Measurements from ENCODE around the gene UQCC3. TPM values are rescaled to one million over a fixed set of nuclear protein-coding genes. Genes with fewer than 3 reads are reported as not detected.

Gene UQCC3
- total and polyA plus RNA-seq, 2 of the 13 experiments (the other 11 are each of a cell fraction or from before 2014, with no cell fraction given) = 7.7 to 16.0 TPM

GRCh38 chr11:62671608-62672389 is at the start of gene UQCC3, which contains the start of gene LBHD1 (continued):
- peak; percentile 50; the same call in 1 of the 2 replicates for TF ChIP-seq ZNF564 (CRISPR knock-in tag; IDR thresholded peaks at IDR 0.05)
- TF ChIP-seq SP140L (CRISPR knock-in tag; IDR thresholded peaks at IDR 0.05; ENCODE audit: borderline replicate concordance) = no peak
- TF ChIP-seq BCLAF1 (IDR thresholded peaks at IDR 0.05) = no peak
- TF ChIP-seq ZNF3 (CRISPR knock-in tag; IDR thresholded peaks at IDR 0.05) = no peak
- TF ChIP-seq STAT5B (CRISPR knock-in tag; IDR thresholded peaks at IDR 0.05) = no peak; the same call in 1 of the 2 replicates
- TF ChIP-seq MTA3 (CRISPR knock-in tag; IDR thresholded peaks at IDR 0.05) = no peak
- 0 out of 2 replicates have a peak, but pooled peaks have one; percentile 30 for TF ChIP-seq ZNF331 (CRISPR knock-in tag; IDR thresholded peaks at IDR 0.05)
- TF ChIP-seq, protein P1, sequence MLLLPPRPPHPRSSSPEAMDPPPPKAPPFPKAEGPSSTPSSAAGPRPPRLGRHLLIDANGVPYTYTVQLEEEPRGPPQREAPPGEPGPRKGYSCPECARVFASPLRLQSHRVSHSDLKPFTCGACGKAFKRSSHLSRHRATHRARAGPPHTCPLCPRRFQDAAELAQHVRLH (CRISPR knock-in tag; IDR thresholded peaks at IDR 0.05; ENCODE audit: borderline replicate concordance, low read depth) = no peak; the same call in 1 of the 2 replicates
- no peak for TF ChIP-seq FOXO4 (CRISPR knock-in tag; conservative IDR thresholded peaks at IDR 0.05)
- no peak for TF ChIP-seq SATB2 (CRISPR knock-in tag; IDR thresholded peaks at IDR 0.05)
- peak; percentile 84 for TF ChIP-seq WIZ (CRISPR knock-in tag; IDR thresholded peaks at IDR 0.05)
- TF ChIP-seq ZNF10 (CRISPR knock-in tag; IDR thresholded peaks at IDR 0.05; ENCODE audit: borderline replicate concordance, low read depth) = no peak
- peak; percentile 92 for TF ChIP-seq POLR2G (IDR thresholded peaks at IDR 0.05; ENCODE audit: low read depth, low read length)
- peak; percentile 16; the same call in 1 of the 2 replicates for TF ChIP-seq ZBTB42 (CRISPR knock-in tag; IDR thresholded peaks at IDR 0.05)
- TF ChIP-seq, protein P2, sequence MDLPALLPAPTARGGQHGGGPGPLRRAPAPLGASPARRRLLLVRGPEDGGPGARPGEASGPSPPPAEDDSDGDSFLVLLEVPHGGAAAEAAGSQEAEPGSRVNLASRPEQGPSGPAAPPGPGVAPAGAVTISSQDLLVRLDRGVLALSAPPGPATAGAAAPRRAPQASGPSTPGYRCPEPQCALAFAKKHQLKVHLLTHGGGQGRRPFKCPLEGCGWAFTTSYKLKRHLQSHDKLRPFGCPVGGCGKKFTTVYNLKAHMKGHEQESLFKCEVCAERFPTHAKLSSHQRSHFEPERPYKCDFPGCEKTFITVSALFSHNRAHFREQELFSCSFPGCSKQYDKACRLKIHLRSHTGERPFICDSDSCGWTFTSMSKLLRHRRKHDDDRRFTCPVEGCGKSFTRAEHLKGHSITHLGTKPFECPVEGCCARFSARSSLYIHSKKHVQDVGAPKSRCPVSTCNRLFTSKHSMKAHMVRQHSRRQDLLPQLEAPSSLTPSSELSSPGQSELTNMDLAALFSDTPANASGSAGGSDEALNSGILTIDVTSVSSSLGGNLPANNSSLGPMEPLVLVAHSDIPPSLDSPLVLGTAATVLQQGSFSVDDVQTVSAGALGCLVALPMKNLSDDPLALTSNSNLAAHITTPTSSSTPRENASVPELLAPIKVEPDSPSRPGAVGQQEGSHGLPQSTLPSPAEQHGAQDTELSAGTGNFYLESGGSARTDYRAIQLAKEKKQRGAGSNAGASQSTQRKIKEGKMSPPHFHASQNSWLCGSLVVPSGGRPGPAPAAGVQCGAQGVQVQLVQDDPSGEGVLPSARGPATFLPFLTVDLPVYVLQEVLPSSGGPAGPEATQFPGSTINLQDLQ (CRISPR knock-in tag; IDR thresholded peaks at IDR 0.05) = peak; percentile 64; the same call in 1 of the 2 replicates
- TF ChIP-seq, protein P3, sequence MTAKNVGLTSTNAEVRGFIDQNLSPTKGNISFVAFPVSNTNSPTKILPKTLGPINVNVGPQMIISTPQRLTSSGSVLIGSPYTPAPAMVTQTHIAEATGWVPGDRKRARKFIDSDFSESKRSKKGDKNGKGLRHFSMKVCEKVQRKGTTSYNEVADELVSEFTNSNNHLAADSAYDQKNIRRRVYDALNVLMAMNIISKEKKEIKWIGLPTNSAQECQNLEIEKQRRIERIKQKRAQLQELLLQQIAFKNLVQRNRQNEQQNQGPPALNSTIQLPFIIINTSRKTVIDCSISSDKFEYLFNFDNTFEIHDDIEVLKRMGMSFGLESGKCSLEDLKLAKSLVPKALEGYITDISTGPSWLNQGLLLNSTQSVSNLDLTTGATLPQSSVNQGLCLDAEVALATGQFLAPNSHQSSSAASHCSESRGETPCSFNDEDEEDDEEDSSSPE (CRISPR knock-in tag; IDR thresholded peaks at IDR 0.05) = peak; percentile 59
- no peak; the same call in 1 of the 2 replicates for TF ChIP-seq NFATC3 (CRISPR knock-in tag; IDR thresholded peaks at IDR 0.05)
- peak; percentile 59; the same call in 1 of the 2 replicates for TF ChIP-seq HNF1B (CRISPR knock-in tag; IDR thresholded peaks at IDR 0.05)
